ENCODE measurements around the gene IKZF2. TPM values are rescaled to one million over a fixed set of nuclear protein-coding genes. Genes with fewer than 3 reads are reported as not detected.

Gene IKZF2
- total and polyA plus RNA-seq, 2 donors (not counting 3 experiments of a cell fraction or from before 2014, with no cell fraction given): 0.08 to 0.46 TPM

- Histone ChIP-seq H3K4me1 (ENCODE audit: control insufficient read depth, extremely low read depth, insufficient read depth, low read length) (no peaks in the 10 kb centered on the region), H3K79me2 (ENCODE audit: control insufficient read depth, insufficient read depth, low read length) (no peaks in the 10 kb centered on the region), H3K36me3 (ENCODE audit: control insufficient read depth in 2 of 2, extremely low read depth in 1 of 2, insufficient read depth in 2 of 2, low read length in 2 of 2) (no peaks in the 10 kb centered on the region), H3K9me3 (replicated peaks; ENCODE audit: control insufficient read depth, insufficient read depth, low read length) (no peaks in the 10 kb centered on the region), H3K4me3 (replicated peaks in 1 of 3; ENCODE audit: insufficient read depth in 1 of 3, low read depth in 1 of 3, low read length in 3 of 3) (no peak overlapping the region), H3K9me1 (replicated peaks; ENCODE audit: control insufficient read depth, extremely low read depth, insufficient read depth, low read length) (no peaks in the 10 kb centered on the region), H3K27me3 (ENCODE audit: control insufficient read depth in 2 of 2, insufficient read depth in 2 of 2, low read length in 2 of 2) (no peaks in the 10 kb centered on the region), H3K9ac (replicated peaks; ENCODE audit: extremely low read depth, insufficient read depth, low read length) (no peak overlapping the region), H4K20me1 (replicated peaks; ENCODE audit: control insufficient read depth, extremely low read depth, insufficient read depth, low read length) (no peaks in the 10 kb centered on the region), H3K27ac (ENCODE audit: insufficient read depth, low read depth, low read length) (no peak overlapping the region), H3K4me2 (ENCODE audit: insufficient read depth, low read length) (no peak overlapping the region), H2AFZ (ENCODE audit: low read depth, low read length) (no peak overlapping the region)
- TF ChIP-seq, protein P1, sequence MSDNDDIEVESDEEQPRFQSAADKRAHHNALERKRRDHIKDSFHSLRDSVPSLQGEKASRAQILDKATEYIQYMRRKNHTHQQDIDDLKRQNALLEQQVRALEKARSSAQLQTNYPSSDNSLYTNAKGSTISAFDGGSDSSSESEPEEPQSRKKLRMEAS (IDR thresholded peaks at IDR 0.05; ENCODE audit: insufficient read depth, insufficient read length): no peak
- TF ChIP-seq EZH2 (IDR thresholded peaks at IDR 0.05; ENCODE audit: borderline replicate concordance, low read depth, low read length, severe bottlenecking) (no peak), GATA2 (IDR thresholded peaks at IDR 0.05; ENCODE audit: insufficient read depth, insufficient read length, low read depth, low read length) (no peak), POLR2A (IDR thresholded peaks at IDR 0.05; ENCODE audit: low read depth, low read length) (no peak), FOS (IDR thresholded peaks at IDR 0.05; ENCODE audit: borderline replicate concordance, insufficient read depth, low read length) (no peak), POLR2AphosphoS5 (IDR thresholded peaks at IDR 0.05; ENCODE audit: insufficient read depth, low read depth, low read length) (no peak), JUN (IDR thresholded peaks at IDR 0.05; ENCODE audit: borderline replicate concordance, insufficient read depth, insufficient read length, low read depth) (no peak), MYC (IDR thresholded peaks at IDR 0.05; ENCODE audit: low read depth, low read length) (no peak)
- TF ChIP-seq, protein P2, sequence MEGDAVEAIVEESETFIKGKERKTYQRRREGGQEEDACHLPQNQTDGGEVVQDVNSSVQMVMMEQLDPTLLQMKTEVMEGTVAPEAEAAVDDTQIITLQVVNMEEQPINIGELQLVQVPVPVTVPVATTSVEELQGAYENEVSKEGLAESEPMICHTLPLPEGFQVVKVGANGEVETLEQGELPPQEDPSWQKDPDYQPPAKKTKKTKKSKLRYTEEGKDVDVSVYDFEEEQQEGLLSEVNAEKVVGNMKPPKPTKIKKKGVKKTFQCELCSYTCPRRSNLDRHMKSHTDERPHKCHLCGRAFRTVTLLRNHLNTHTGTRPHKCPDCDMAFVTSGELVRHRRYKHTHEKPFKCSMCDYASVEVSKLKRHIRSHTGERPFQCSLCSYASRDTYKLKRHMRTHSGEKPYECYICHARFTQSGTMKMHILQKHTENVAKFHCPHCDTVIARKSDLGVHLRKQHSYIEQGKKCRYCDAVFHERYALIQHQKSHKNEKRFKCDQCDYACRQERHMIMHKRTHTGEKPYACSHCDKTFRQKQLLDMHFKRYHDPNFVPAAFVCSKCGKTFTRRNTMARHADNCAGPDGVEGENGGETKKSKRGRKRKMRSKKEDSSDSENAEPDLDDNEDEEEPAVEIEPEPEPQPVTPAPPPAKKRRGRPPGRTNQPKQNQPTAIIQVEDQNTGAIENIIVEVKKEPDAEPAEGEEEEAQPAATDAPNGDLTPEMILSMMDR (IDR thresholded peaks at IDR 0.05; ENCODE audit: extremely low read depth in 1 of 2, insufficient read depth in 1 of 2, low read depth in 1 of 2, low read length in 2 of 2): no peak
- CTCF ChIA-PET: no interaction called here
- POLR2A ChIA-PET: no interaction called here
- BruUV-seq (replicated peaks): no TSS peak
- DNase-seq (ENCODE audit: low read depth, low spot score) (no peak), FAIRE-seq (no peak)
- dilution Hi-C loops (cut with MboI; ENCODE audit: extremely low pct_ligation_motif_present, low sequenced_read_pairs): no loop called here
- intact Hi-C loops (cut with micrococcal nuclease): no loop called here
These were observed 24.3 kb upstream of the IKZF2 start for GRCh38 chr2:213175673-213176247.

Measured in endothelial cell of umbilical vein (primary cell).